HEK293T (cell line): ENCODE results near the gene PRAMEF12.
"Not testable (repeated sequence)": the region's sequence is repeated elsewhere in the genome, so short reads cannot be mapped to it uniquely, and the experiment has no call there.

Source experiments
- CTCF ChIA-PET: fragments of 350-600 bp; formaldehyde crosslinking; extraction: SDS; loops from one replicate; lab custom pipeline; 2021; ENCODE audit warnings: antibody characterized with exemption, inconsistent platforms; lab: Yijun Ruan, JAX
- POLR2A ChIA-PET: fragments of 350-600 bp; formaldehyde crosslinking; extraction: SDS; loops from one replicate; lab custom pipeline; 2020; ENCODE audit warnings: antibody characterized with exemption, inconsistent platforms; lab: Yijun Ruan, JAX
- DNase-seq: peaks from one replicate; pipeline ENCODE4 v3.0.0; 2012; ENCODE audit warnings: mixed read lengths; ENCODE audit errors: extremely low spot score
- ARNT ChIP-seq: fragments of 450-650 bp; IDR thresholded peaks from 2 replicates; pipeline ENCODE4 v1.6.1; 2017; ENCODE audit warnings: mild to moderate bottlenecking
- BHLHE40 ChIP-seq: fragments of 450-650 bp; IDR thresholded peaks from 2 replicates; pipeline ENCODE4 v1.6.1; 2016; ENCODE audit warnings: mild to moderate bottlenecking, moderate library complexity, borderline replicate concordance
- CTBP1 ChIP-seq: fragments of 450-650 bp; IDR thresholded peaks from 2 replicates; pipeline ENCODE4 v1.6.1; 2016; ENCODE audit warnings: borderline replicate concordance
- ELF4 ChIP-seq: fragments of 450-650 bp; IDR thresholded peaks from 2 replicates; pipeline ENCODE4 v1.6.1; 2017; ENCODE audit warnings: antibody characterized with exemption
- FOXA1 ChIP-seq: fragments of 450-650 bp; IDR thresholded peaks from 2 replicates; pipeline ENCODE4 v1.6.1; 2016; ENCODE audit warnings: mild to moderate bottlenecking
- FOXK2 ChIP-seq: fragments of 450-650 bp; IDR thresholded peaks from 2 replicates; pipeline ENCODE4 v1.6.1; 2016; ENCODE audit warnings: mild to moderate bottlenecking
- FOXM1 ChIP-seq: fragments of 450-650 bp; IDR thresholded peaks from 2 replicates; pipeline ENCODE4 v1.6.1; 2017; ENCODE audit warnings: mild to moderate bottlenecking, borderline replicate concordance
- HDGF ChIP-seq: fragments of 450-650 bp; IDR thresholded peaks from 2 replicates; pipeline ENCODE4 v1.6.1; 2017; ENCODE audit warnings: antibody characterized with exemption, borderline replicate concordance
- L3MBTL2 ChIP-seq: fragments of 450-650 bp; conservative IDR thresholded peaks from 2 replicates; pipeline ENCODE4 v1.6.1; 2016; ENCODE audit warnings: mild to moderate bottlenecking
- LEF1 ChIP-seq: fragments of 450-650 bp; IDR thresholded peaks from 2 replicates; pipeline ENCODE4 v1.6.1; 2017; ENCODE audit warnings: mild to moderate bottlenecking, borderline replicate concordance
- NFRKB ChIP-seq: fragments of 450-650 bp; IDR thresholded peaks from 2 replicates; pipeline ENCODE4 v1.6.1; 2016; ENCODE audit warnings: mild to moderate bottlenecking, moderate library complexity
- PKNOX1 ChIP-seq: fragments of 450-650 bp; IDR thresholded peaks from 2 replicates; pipeline ENCODE4 v1.6.1; 2016
- SP1 ChIP-seq: fragments of 450-650 bp; IDR thresholded peaks from 2 replicates; pipeline ENCODE4 v1.6.1; 2017
- SUZ12 ChIP-seq: fragments of 450-650 bp; IDR thresholded peaks from 2 replicates; pipeline ENCODE4 v1.6.1; 2016; ENCODE audit warnings: mild to moderate bottlenecking
- TARDBP ChIP-seq: fragments of 450-650 bp; IDR thresholded peaks from 2 replicates; pipeline ENCODE4 v1.6.1; 2016
- ZNF384 ChIP-seq: fragments of 450-650 bp; IDR thresholded peaks from 2 replicates; pipeline ENCODE4 v1.6.1; 2016

Gene PRAMEF12

GRCh38 chr1:12798911-12799310 is 25.4 kb downstream of the PRAMEF12 start:
- POLR2A ChIA-PET, result no interaction called here
- no peak for TF ChIP-seq SUZ12
- TF ChIP-seq ELF4, result no peak
- no peak for TF ChIP-seq TARDBP
- no peak for TF ChIP-seq LEF1
- TF ChIP-seq HDGF, result no peak
- TF ChIP-seq ZNF384, result no peak
- no peak for TF ChIP-seq FOXA1
- TF ChIP-seq CTBP1, result no peak
- no peak for TF ChIP-seq ARNT
- TF ChIP-seq PKNOX1, result no peak
- no peak for TF ChIP-seq SP1
- TF ChIP-seq FOXM1, result no peak
- TF ChIP-seq FOXK2, result no peak
- no peak for TF ChIP-seq L3MBTL2
- no peak for TF ChIP-seq BHLHE40
- no peak for TF ChIP-seq NFRKB
- CTCF ChIA-PET, result no interaction called here
- DNase-seq, result no peak

GRCh38 chr1:12799730-12800129 is 26.2 kb downstream of the PRAMEF12 start:
- DNase-seq, result no peak
- POLR2A ChIA-PET, result no interaction called here
- TF ChIP-seq FOXK2 (no peak), ZNF384 (no peak), TARDBP (no peak), ARNT (no peak), SP1 (no peak), CTBP1 (no peak), ELF4 (no peak), NFRKB (no peak), PKNOX1 (no peak), L3MBTL2 (no peak), FOXA1 (no peak), BHLHE40 (no peak), SUZ12 (no peak), LEF1 (no peak), FOXM1 (no peak), HDGF (no peak)
- CTCF ChIA-PET, result no interaction called here

- TF ChIP-seq ARNT (no peak), BHLHE40 (no peak), NFRKB (no peak), TARDBP (no peak), FOXK2 (no peak), LEF1 (no peak), FOXA1 (no peak), L3MBTL2 (no peak), SP1 (no peak), SUZ12 (no peak), PKNOX1 (no peak), CTBP1 (no peak), FOXM1 (no peak), ZNF384 (no peak), ELF4 (no peak), HDGF (no peak)
- DNase-seq, result no peak
- ChIA-PET POLR2A (no interaction called here), CTCF (no interaction called here)
These were observed 36.4 kb downstream of the PRAMEF12 start for GRCh38 chr1:12809933-12810332.

GRCh38 chr1:12810691-12811408 is 37.3 kb downstream of the PRAMEF12 start:
- DNase-seq, result no peak
- POLR2A ChIA-PET, result no interaction called here
- TF ChIP-seq FOXA1 (no peak), ELF4 (no peak), PKNOX1 (no peak), FOXM1 (no peak), CTBP1 (no peak), L3MBTL2 (no peak), BHLHE40 (no peak), TARDBP (no peak), ZNF384 (no peak), NFRKB (no peak), ARNT (no peak), FOXK2 (no peak), LEF1 (no peak), HDGF (no peak), SUZ12 (no peak), SP1 (no peak)
- CTCF ChIA-PET, result no interaction called here

- TF ChIP-seq FOXK2 (no peak), ARNT (no peak), ELF4 (no peak), FOXA1 (no peak), HDGF (no peak), NFRKB (no peak), PKNOX1 (no peak), BHLHE40 (no peak), FOXM1 (no peak), TARDBP (no peak), ZNF384 (no peak), LEF1 (no peak), SUZ12 (no peak)
- no peak for DNase-seq
- ChIA-PET CTCF (no interaction called here), POLR2A (no interaction called here)
These were observed 37.9 kb downstream of the PRAMEF12 start for GRCh38 chr1:12811409-12811784.

GRCh38 chr1:12819061-12819460 is 45.5 kb downstream of the PRAMEF12 start:
- DNase-seq, POLR2A ChIA-PET, CTCF ChIA-PET: not testable (repeated sequence)
